Forelimb muscle (tissue), 1 donor: ENCODE results near the gene TEP1. TPM values are rescaled to one million over a fixed set of nuclear protein-coding genes. Genes with fewer than 3 reads are reported as not detected.
"Not testable (repeated sequence)": the region's sequence is repeated elsewhere in the genome, so short reads cannot be mapped to it uniquely, and the experiment has no call there.

ENCODE experiments used
- DNase-seq: peaks from one replicate; pipeline ENCODE4 v3.0.0-alpha.2; 2013; ENCODE audit warnings: low read depth
- polyA plus RNA-seq: library from polyadenylated mRNA; unstranded; fragments of 120-200 nt; gene quantifications from one replicate; pipeline ENCODE4 v1.2.1, GENCODE V29; 2013; ENCODE audit not compliant: insufficient read length

TEP1 gene
- polyA plus RNA-seq: 18.3 TPM

DNA sequence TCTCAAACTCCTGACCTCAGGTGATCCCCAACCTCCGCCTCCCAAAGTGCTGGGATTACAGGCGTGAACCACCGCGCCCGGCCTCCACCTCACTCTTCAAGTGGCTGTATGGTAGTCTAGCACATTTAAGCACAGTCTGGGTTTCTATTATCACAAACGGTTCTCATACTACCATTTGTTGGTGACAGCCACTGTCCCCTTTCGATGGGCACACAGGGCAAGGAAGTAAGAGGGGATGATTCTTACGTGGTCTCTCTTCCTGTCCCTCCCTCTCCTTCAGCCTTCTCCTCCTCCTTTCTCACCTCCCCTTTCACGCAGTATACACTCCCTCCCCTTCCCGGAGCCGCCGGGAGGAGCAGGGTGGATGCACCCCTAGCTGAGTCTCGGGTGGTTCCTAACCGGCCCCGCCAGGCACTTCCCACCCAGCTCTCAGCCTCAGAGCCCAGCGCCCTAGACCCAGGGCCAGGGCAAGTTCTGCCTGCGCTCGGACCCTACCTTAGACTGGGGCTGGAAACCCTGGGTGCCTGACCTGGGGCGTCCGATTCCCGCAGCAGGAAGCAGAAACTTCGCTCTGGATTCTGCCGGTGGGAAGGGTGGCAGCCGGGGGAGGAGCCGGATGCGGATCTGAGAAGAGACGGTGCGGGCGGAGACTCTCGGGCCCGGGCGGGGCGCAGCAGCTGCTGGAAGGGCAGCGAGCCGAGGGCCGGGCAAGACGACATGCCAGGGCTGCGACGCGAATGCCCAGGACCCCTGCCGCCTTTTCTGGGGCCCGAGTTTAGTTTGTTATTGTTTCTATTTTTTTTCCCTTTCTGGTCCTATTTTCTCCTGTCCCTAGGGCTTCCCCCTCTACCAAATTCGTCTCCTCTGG lies at the start of gene TEP1:
Gene TEP1, minus strand, starts transcription at position 626 of the 868 bp plus-strand sequence. CDS start 5,062 bp downstream, outside the sequence.
- peak; percentile 48 for DNase-seq

DNA sequence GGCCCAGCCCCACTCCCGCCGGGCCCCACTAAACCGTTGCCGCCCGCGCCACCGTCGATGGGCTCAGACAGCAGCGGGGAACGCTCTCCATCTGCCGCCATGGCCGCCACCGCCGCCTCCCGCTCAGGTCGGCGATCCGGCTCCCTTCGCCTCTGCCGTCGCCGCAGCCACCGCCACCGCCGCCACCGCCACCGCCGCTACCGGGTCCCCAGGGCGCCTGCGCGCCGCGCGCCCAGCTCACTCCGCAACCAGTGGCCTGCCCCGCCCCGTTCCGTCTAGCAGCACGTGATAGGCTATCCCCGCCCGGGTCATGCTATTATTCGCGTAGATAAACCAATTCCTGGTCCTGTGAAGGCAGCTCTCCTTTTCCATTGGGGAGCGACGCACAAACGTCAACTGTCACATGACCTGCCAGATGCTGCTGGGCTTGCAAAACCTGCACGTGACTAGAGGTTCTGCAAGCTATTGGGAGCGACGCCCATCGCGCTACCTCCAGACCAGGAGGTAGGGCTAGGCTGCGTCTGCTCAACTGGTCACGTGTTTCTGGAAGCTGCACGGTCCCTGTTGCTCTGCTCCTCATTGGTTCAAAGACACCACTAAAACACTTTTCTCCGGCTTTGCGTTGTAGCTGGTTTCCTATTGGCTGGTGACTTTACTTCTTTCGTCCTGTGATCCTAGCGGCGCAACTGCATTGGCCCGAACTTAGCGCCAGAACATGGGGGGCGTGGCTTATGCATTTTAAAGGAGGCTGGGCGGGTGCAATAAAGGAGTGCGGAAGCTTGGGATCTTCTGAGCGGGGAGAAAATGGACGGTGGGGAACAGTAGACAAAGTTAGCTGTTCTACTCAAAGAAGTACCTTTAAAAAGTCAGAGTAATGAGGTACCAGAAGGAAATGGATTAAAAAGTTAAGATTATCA lies 48.2 kb upstream of the TEP1 start, which contains the start of gene PIP4P1:
Gene PIP4P1, minus strand, starts transcription at position 210 of the 917 bp plus-strand sequence. Its CDS starts 109 bp downstream, at position 101.
- DNase-seq: peak; percentile 100

DNA sequence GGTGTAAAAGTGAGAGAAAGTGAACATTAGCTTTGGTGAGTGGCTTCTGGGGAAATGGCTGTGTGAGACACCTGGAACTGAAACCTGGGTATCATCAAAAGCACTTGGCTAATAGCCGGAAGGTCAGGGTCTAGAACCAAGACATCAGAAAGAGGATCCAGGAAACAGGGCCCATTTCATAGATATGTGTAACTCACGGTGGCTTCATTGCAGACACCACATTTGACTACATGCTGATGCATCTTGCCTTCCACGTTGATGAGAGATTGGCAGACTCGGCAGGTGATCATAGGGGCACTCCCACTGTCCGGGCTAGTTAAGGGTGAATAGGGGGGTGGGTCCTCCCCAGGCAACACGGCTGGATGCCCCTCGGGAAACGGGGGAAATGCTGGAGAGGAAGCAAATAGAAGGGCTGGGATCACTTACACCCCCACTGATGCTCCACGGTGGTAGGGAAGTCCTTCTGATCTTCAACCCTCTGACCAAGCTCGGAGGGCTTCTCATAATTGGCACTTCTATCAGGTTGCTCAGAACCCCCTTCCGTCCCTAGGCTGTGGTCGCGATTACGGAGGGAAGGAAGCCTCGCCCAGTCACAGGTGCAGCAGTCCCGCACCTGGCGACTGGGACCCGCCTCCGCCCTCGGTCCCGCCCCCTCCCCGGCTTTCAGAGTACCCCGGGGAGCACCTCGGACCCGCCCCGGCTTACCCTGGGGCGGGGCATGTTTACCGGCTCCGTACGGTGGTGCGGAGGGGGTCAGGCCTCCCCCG lies 47.3 kb upstream of the TEP1 start:
- DNase-seq: no peak

DNA sequence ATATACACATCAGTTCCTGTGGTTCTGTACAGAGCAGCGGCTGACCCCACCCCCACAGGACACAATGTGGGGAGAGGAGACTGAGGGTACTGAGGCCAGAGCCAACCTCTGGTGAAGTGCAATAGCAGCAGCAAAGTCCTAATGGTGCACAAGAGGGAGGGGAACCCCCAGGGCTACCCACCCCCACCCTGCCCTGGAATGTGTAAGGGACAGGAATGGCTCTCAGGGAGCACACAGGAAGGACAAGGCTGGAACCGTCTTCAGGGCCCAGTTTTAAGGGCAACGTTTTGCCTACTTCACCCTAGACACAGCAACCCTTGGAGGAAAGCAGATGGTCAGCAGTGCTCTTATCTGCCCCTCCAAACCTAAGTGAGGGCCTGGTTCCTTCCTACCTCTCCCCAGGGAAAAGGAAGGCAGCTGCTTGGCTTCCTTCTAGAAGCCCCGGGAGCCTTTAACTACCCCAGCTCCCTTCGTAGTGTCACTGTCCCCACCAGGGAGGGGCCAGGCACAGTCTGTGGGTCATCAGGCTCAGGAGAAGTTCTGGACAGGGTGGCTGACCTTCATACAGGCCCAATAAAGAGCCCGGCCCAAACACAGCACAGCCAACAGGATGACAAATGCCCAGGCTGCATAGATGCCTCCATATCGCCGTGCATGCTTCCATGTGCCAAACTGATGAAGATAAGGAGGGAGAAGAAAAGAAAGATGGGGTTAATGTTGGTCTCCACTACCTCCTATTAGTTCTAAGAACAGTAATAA lies 44.9 kb upstream of the TEP1 start:
- no peak for DNase-seq

DNA sequence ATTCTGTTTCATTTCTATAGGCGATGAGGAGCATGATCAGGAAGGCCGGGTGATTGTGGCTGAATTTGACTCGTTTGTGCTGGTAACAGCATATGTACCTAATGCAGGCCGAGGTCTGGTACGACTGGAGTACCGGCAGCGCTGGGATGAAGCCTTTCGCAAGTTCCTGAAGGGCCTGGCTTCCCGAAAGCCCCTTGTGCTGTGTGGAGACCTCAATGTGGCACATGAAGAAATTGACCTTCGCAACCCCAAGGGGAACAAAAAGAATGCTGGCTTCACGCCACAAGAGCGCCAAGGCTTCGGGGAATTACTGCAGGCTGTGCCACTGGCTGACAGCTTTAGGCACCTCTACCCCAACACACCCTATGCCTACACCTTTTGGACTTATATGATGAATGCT lies 43.7 kb upstream of the TEP1 start:
- no peak for DNase-seq

DNA sequence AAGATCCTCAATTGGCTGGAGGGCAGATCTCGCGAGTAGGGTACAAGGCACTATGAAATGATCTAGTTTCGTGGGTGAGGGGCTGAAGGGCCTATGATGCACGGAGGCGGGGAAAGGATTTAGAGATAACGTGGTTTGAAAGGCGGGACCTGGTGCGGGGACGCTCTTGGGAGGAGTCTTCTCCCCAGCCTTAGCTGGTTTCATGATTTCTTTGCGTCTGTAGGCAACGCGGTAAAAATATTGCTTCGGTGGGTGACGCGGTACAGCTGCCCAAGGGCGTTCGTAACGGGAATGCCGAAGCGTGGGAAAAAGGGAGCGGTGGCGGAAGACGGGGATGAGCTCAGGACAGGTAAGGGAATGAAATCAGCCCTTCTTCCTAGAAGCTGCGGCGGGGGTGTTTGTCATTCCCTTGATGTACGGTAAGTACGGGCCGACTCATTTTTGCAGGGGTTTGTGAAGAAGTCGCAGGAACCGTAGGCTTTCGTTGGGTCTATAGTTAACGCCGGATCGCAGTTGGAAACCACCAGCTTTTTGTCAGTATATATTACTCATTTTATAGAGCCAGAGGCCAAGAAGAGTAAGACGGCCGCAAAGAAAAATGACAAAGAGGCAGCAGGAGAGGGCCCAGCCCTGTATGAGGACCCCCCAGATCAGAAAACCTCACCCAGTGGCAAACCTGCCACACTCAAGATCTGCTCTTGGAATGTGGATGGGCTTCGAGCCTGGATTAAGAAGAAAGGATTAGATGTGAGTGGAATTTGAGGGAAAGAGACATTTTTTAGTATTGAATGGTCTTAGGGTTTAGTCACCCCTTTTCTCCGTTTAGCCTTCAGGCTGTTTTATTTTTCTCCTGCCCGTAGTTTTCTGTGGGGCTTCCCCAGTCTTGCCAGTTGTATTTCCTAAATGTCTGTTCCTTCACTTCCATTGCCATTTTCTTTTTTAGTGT lies 42.3 kb upstream of the TEP1 start:
- no peak for DNase-seq

DNA sequence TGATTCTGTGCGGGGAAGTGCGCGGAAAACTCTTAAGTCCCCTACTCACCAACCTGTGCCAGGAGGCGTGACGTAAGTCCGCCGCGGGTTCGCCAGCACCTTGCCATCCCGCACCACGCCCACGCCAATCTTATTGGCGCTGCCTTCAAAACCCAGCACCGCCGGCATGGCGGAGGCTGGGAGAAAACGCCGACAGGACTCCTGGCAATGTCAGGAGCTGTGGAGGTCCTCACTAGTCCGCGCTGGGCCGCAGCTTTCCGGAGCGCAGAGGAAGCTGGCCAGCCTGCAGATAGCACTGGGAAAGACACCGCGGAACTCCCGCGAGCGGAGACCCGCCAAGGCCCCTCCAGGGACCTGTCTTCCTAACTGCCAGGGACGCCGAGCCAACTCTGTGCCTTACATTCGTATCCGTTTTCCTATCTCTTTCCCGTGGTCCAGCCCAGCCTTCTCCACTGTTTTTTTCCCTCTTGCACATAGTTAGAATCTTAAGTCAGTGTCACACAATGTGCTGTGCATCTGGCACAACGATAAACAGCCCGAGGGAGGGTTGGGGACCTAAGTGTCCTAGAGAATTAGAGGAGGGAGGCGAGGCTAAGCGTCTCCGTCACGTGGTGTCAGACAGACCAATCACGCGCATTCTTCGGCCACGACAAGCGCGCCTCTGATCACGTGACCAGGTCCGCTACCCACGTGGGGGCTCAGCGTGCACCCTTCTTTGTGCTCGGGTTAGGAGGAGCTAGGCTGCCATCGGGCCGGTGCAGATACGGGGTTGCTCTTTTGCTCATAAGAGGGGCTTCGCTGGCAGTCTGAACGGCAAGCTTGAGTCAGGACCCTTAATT lies 41.4 kb upstream of the TEP1 start, which contains the start of the genes APEX1 and OSGEP:
Gene APEX1, plus strand, starts transcription at position 711 of the 839 bp plus-strand sequence. CDS start 420 bp downstream, outside the sequence.
Gene OSGEP, minus strand, starts transcription at position 297 of the 839 bp plus-strand sequence. Its CDS starts 129 bp downstream, at position 168.
- peak; percentile 97 for DNase-seq

DNA sequence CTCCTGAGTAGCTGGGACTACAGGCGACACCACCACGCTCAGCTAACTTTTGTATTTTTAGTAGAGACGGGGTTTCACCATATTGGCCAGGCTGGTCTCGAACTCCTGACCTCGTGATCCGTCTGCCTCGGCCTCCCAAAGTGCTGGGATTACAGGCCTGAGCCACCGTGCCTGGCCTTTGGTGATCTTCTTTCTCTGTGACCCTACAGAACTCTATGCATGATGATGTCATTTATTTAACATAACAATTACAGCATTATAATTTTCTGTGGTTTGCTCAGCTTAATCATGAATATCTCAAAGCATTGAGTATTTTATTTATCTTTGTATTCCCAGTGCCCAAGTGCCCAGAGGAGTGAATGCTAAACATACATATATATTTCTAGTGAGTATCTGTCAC lies 39.5 kb upstream of the TEP1 start:
- not testable (repeated sequence) for DNase-seq

DNA sequence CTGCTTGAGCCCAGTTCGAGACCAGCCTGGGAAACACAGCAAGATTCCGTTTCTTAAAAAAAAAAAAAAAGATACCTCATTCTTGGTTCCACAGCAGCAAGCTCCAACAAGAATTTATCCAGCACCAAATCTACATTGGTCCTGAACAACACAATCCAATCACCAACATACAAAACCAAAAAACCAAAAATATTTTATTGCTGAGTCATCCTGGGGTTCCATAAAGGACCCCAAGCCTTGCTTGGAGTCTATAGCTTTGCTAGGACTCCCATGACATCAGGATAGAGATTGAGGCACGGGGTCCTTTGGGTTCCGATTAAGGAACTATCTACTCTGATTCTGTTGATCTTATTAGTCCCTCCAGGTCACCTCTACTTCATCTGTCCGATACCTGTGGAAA lies 33.6 kb upstream of the TEP1 start:
- DNase-seq: no peak

DNA sequence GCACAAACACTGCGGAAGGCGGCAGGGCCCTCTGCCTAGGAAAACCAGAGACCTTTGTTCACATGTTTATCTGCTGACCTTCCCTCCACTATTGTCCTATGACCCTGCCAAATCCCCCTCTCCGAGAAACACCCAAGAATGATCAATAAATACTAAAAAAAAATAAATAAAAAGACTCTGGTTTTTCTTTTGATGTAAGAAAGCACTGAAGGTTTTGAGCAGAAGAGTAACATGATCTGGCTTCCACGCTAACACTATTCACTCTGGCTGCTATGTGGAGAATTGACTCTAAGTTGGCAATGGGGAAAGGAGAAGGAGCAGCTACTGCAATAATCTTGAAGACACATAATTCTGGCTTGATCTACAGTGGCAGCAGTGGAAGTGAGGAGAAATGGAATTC lies 30.3 kb upstream of the TEP1 start:
- not testable (repeated sequence) for DNase-seq

DNA sequence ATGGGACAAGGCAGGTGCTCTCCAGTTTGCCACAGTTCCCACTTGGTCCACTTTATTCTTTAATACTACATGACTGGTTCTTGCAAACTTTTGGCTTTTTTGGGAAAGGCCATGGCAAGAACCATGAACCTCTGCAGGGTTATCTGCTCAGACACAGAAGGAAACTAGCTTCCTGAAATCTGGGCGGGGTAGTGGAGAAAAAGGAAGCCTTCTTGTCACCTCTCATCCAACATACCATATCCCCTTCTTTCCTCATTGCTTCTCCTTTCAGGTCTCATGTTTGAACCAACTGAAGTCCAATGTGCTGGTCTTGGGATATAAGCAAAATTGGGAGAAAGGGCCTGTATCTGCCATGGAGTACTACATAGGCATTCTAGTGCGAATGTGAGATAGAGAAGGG lies 28.2 kb upstream of the TEP1 start:
- no peak for DNase-seq

DNA sequence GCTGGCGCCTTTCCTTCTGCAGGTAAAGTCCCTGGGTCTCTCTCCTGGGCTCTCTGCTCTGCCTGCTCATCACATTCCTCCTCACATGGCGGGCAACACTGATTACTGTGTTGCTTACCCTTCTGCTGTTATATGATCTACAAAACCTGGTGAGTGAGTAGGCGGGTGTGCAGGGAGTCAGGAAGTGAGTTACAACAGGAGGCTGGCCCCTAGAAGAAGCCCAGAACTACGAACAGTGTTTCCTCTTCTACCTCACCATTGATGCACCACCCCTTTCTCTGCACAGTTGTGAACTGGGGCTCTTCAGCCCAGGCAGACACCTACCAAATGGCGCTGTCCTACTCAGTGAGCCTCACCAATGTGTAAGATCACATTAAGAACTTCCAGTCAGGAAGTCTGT lies 27.6 kb upstream of the TEP1 start:
- DNase-seq: no peak

DNA sequence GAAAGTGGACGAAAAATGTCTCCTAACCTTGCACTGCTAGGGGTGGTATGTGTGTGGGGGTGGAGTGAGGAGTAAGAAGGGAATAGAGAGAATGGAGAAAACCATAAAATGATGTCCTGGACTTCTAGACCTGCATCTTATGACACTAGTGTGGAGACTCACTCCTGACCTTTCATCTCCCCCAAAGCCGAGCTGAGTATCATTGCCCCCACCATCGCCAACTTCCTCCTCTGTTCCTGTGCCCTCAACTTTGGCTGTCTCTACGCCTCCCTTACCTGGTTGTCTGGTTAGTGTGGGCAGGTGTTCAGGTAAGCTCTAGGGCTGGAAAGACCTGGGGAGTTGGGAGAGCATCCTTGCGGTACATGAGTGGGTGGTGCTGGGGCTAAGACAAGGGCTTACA lies 27.2 kb upstream of the TEP1 start:
- no peak for DNase-seq

DNA sequence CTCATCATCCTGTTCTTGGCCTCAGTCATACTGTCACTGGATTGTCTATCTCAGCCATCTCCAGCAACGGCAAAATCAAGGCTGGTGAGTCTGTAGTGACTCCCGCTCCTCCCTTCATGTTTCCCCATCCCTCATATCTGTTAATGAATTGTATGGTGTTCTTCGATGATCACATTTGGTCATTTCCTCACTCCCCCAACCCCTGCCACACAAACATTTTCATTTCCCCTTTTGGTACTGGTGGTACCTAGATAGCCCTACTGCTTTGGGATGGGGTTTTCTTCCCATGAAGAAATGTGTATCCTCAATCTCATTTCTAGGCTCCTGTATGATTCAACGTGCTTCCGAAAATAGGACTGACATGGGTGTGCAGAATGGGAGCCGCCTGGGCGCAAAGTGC lies 25.4 kb upstream of the TEP1 start:
- DNase-seq: no peak

DNA sequence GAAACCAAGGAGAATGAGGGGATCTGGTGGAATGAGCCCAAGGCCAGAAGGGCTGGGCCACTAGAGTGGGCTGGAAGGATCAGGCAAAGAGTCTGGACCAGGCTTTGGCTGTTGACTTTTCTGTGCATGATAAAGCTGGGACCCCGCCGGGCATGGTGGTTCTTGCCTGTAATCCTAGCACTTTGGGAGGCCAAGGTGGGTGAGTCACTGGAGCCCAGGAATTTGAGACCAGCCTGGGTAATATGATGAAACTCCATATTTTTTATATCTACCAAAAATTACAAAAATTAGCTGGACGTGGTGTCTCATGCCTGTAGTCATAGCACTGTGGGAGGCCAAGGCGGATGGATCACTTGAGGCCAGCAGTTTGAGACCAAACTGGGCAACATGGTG lies 23.1 kb upstream of the TEP1 start:
- DNase-seq: no peak

DNA sequence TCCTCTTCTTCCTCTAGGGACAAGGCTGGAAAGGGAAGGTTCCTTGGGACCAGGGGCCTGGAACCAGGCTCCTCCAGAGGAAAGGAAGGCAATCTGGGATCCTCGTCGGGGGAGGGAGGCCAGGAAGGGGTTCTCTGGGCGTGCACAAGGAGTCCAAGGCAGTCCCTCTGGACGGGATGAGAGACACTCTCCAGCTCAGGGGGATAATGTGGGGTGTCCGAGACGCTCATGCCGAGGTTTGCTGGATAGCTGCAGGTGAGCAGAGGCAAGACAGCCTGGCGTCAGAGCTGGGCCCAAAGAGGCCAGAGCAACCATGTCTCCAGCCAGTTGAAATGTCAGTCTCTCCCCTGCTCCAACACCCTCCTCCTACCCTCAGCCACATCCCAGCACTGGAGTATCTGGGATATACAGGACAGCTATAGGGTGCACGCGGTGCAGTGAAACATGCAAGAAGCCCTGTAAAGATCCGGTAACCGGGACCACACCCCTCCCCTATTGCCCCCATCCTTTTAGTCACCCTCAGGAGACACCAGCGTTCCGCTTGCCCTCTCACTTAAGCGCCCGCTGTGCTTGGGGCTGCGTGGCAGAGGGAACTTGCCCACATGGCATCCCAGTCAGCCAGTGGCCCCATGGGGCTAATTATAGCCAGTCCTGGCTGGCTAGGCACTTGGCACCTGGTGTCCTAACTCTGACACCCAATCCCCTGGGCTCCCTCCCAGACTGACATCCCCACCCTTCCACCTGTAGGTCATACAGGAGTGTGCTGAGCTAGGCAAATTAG lies 22.5 kb upstream of the TEP1 start, which contains the start of gene KLHL33:
Gene KLHL33, minus strand, starts transcription at position 585 of the 781 bp plus-strand sequence. Its CDS starts 355 bp downstream, at position 230.
- no peak for DNase-seq
